GM20000 (cell line): Measurements from ENCODE around the gene OBSCN.

Source experiments
- DNase-seq: peaks from one replicate; pipeline ENCODE4 v3.0.0; 2012; ENCODE audit warnings: low spot score
- CTCF ChIP-seq: IDR thresholded peaks from 2 replicates; pipeline ENCODE4 v1.5.1; 2012; ENCODE audit warnings: mild to moderate bottlenecking, control low read depth; ENCODE audit errors: extremely low read depth, missing control alignments

The OBSCN gene

GRCh38 chr1:228368801-228369607 lies 161.2 kb downstream of the OBSCN start:
- no peak for TF ChIP-seq CTCF
- DNase-seq = no peak

GRCh38 chr1:228369608-228370438 lies 162.0 kb downstream of the OBSCN start:
- TF ChIP-seq CTCF = no peak
- no peak for DNase-seq

GRCh38 chr1:228370439-228370940 lies 162.6 kb downstream of the OBSCN start:
- TF ChIP-seq CTCF = no peak
- no peak for DNase-seq

- no peak for DNase-seq
- TF ChIP-seq CTCF = no peak
These were observed 163.3 kb downstream of the OBSCN start for GRCh38 chr1:228370941-228371740.

- no peak for DNase-seq
- no peak for TF ChIP-seq CTCF
These were observed 163.9 kb downstream of the OBSCN start for GRCh38 chr1:228371741-228372182.

GRCh38 chr1:228372183-228373003 lies 164.5 kb downstream of the OBSCN start:
- TF ChIP-seq CTCF = no peak
- no peak for DNase-seq
